IMR-90 (cell line): ENCODE results near the gene C6orf89. TPM values are rescaled to one million over a fixed set of nuclear protein-coding genes. Genes with fewer than 3 reads are reported as not detected.
A peak's percentile ranks its signal among the peaks of the same experiment; 100 is the strongest.

Source experiments
- ATAC-seq: fragments of 200-7000 bp; cut with Tn5 transposase; 2 replicates; pipeline ENCODE4 v1.9.1; 2020; ENCODE audit warnings: low read depth, mild to moderate bottlenecking, moderate library complexity
- BruUV-seq: library from RNA; stranded (reverse); fragments of 400-500 nt; replicated peaks from 2 replicates; lab custom pipeline; 2021; lab: Mats Ljungman, UMichigan
- CTCF ChIA-PET: fragments of 300-600 bp; formaldehyde crosslinking; extraction: SDS; loops from one replicate; lab custom pipeline; 2021; ENCODE audit warnings: antibody characterized with exemption; lab: Yijun Ruan, JAX
- POLR2A ChIA-PET: fragments of 300-600 bp; sonication (Branson Sonifier 250); formaldehyde crosslinking; loops from one replicate; lab custom pipeline; 2022; ENCODE audit warnings: antibody characterized with exemption; ENCODE audit not compliant: unreplicated experiment; lab: Charles Lee
- DNase-seq: peaks from one replicate; pipeline ENCODE4 v3.0.0; 2013
- H2AFZ ChIP-seq: replicated peaks from 2 replicates; pipeline ENCODE3; 2013; ENCODE audit warnings: low read length, mild to moderate bottlenecking; ENCODE audit not compliant: poor library complexity
- H2AK5ac ChIP-seq: 2 replicates; pipeline ENCODE4 v1.6.1; 2013; ENCODE audit warnings: low read depth, low read length, inconsistent platforms
- H2AK9ac ChIP-seq: replicated peaks from 2 replicates; pipeline ENCODE3; 2013; ENCODE audit warnings: mild to moderate bottlenecking, low read depth, low read length, moderate library complexity; ENCODE audit not compliant: poor library complexity
- H2BK120ac ChIP-seq: 2 replicates; pipeline ENCODE4 v1.6.1; 2013; ENCODE audit warnings: low read depth, low read length, inconsistent platforms
- H2BK15ac ChIP-seq: 3 replicates; pipeline ENCODE4 v1.6.1; 2013; ENCODE audit warnings: low read depth, low read length, inconsistent platforms
- H2BK20ac ChIP-seq: 2 replicates; pipeline ENCODE4 v1.6.1; 2013; ENCODE audit warnings: low read depth, mild to moderate bottlenecking, inconsistent platforms, low read length, moderate library complexity
- H2BK5ac ChIP-seq: 2 replicates; pipeline ENCODE4 v1.6.1; 2013; ENCODE audit warnings: mild to moderate bottlenecking, low read depth, low read length, inconsistent platforms; ENCODE audit not compliant: poor library complexity, severe bottlenecking
- H3K14ac ChIP-seq: replicated peaks from 2 replicates; pipeline ENCODE4 v1.6.1; 2013; ENCODE audit warnings: low read depth, low read length, inconsistent platforms
- H3K18ac ChIP-seq: 2 replicates; pipeline ENCODE4 v1.6.1; 2013; ENCODE audit warnings: low read depth, low read length, control low read depth
- H3K23ac ChIP-seq: 2 replicates; pipeline ENCODE4 v1.6.1; 2013; ENCODE audit warnings: low read depth, low read length, inconsistent platforms
- H3K27ac ChIP-seq: 2 replicates; pipeline ENCODE4 v1.5.1; 2013; ENCODE audit warnings: mild to moderate bottlenecking, control low read depth, low read length; ENCODE audit not compliant: insufficient read depth
- H3K27me3 ChIP-seq: 2 replicates; pipeline ENCODE4 v1.6.1; 2013; ENCODE audit warnings: low read length; ENCODE audit not compliant: control insufficient read depth, insufficient read depth
- H3K36me3 ChIP-seq: 2 replicates; pipeline ENCODE4 v1.6.1; 2013; ENCODE audit warnings: low read length, mixed read lengths; ENCODE audit not compliant: control insufficient read depth, insufficient read depth
- H3K4ac ChIP-seq: 2 replicates; pipeline ENCODE4 v1.6.1; 2013; ENCODE audit warnings: low read depth, low read length, inconsistent platforms
- H3K4me1 ChIP-seq: 2 replicates; pipeline ENCODE4 v1.6.1; 2013; ENCODE audit warnings: low read length, mixed read lengths; ENCODE audit not compliant: control insufficient read depth, insufficient read depth
- H3K4me2 ChIP-seq: 2 replicates; pipeline ENCODE4 v1.6.1; 2013; ENCODE audit warnings: low read depth, mild to moderate bottlenecking, control low read depth, low read length, moderate library complexity
- H3K4me3 ChIP-seq: 2 replicates; pipeline ENCODE4 v1.5.1; 2013; ENCODE audit warnings: low read depth, mild to moderate bottlenecking, control low read depth, low read length, moderate library complexity; ENCODE audit not compliant: insufficient read depth
- H3K56ac ChIP-seq: 2 replicates; pipeline ENCODE4 v1.6.1; 2013; ENCODE audit warnings: low read length, inconsistent platforms; ENCODE audit not compliant: insufficient read depth; ENCODE audit errors: extremely low read depth
- H3K79me1 ChIP-seq, 2 experiments: 2 replicates each; pipeline ENCODE4 v1.6.1; 2013; ENCODE audit warnings: low read length in 2 of 2, inconsistent platforms in 1 of 2, low read depth in 1 of 2
- H3K9ac ChIP-seq: 2 replicates; pipeline ENCODE4 v1.6.1; 2013; ENCODE audit warnings: low read depth, low read length, control low read depth
- H3K9me1 ChIP-seq: 2 replicates; pipeline ENCODE4 v1.6.1; 2013; ENCODE audit warnings: low read length, inconsistent platforms; ENCODE audit not compliant: insufficient read depth
- H3K9me3 ChIP-seq: 2 replicates; pipeline ENCODE4 v1.6.1; 2013; ENCODE audit warnings: low read length; ENCODE audit not compliant: control insufficient read depth, insufficient read depth
- H4K20me1 ChIP-seq: 2 replicates; pipeline ENCODE4 v1.6.1; 2013; ENCODE audit warnings: low read length, inconsistent platforms; ENCODE audit not compliant: insufficient read depth
- H4K5ac ChIP-seq: 2 replicates; pipeline ENCODE4 v1.6.1; 2013; ENCODE audit warnings: mild to moderate bottlenecking, low read depth, low read length, control low read depth
- H4K8ac ChIP-seq, 2 experiments: 2 replicates each; pipeline ENCODE4 v1.6.1; 2013; ENCODE audit warnings: low read depth in 2 of 2, low read length in 2 of 2, control low read depth in 1 of 2, inconsistent platforms in 1 of 2
- H4K91ac ChIP-seq: 2 replicates; pipeline ENCODE4 v1.6.1; 2013; ENCODE audit warnings: low read depth, low read length, inconsistent platforms; ENCODE audit not compliant: insufficient read depth
- CEBPB ChIP-seq: IDR thresholded peaks from 2 replicates; pipeline ENCODE4 v1.6.1; 2012; ENCODE audit warnings: low read depth, low read length, improper control_type of control experiment
- RAD21 ChIP-seq: IDR thresholded peaks from 2 replicates; pipeline ENCODE4 v1.6.1; 2012; ENCODE audit warnings: low read length, improper control_type of control experiment
- USF2 ChIP-seq: fragments of 150-350 bp; IDR thresholded peaks from 2 replicates; pipeline ENCODE4 v1.6.1; 2017; ENCODE audit warnings: mild to moderate bottlenecking, antibody characterized with exemption, low read length, low read depth
- WGBS, 2 experiments: methylation state at CpG; one replicate each; pipeline versions ENCODE4 v1.1.5 to v1.1.7; 2013; ENCODE audit warnings: missing lambda C conversion rate in 2 of 2; ENCODE audit not compliant: insufficient read length in 1 of 2; ENCODE audit errors: extremely low coverage in 2 of 2; 5-methylcytosine and 5-hydroxymethylcytosine counted together
- dilution Hi-C: fragments of 300-500 bp; cut with HindIII; formaldehyde crosslinking; loops from one replicate; pipeline ENCODE4 v1.14.3; 2018; ENCODE audit warnings: low sequenced_read_pairs; ENCODE audit not compliant: unreplicated experiment
- in situ Hi-C: fragments of 300-500 bp; cut with MboI; formaldehyde crosslinking; loops from 3 replicates; pipeline ENCODE4 v1.14.3; 2019; ENCODE audit warnings: low sequenced_read_pairs, inconsistent platforms, mixed read lengths
- intact Hi-C: fragments of 100-400 bp; cut with micrococcal nuclease; formaldehyde crosslinking; loops from 2 replicates; pipeline ENCODE4 v1.10.0; 2022
- polyA plus RNA-seq, 3 experiments: library from polyadenylated mRNA; depleted of rRNA; stranded (reverse); fragments of >200 nt; gene quantifications; 2 replicates each; pipeline ENCODE4 v1.2.3, GENCODE V29; 2012; ENCODE audit warnings: low replicate concordance in 1 of 3
- total RNA-seq: library from RNA; depleted of rRNA; stranded (reverse); fragments of >200 nt; gene quantifications from 2 replicates; pipeline ENCODE4 v1.2.3, GENCODE V29; 2012

C6orf89 gene
- total and polyA plus RNA-seq, 2 of the 4 experiments (the other 2 are of a cell fraction): 30.8 to 52.3 TPM

- Histone ChIP-seq H2BK15ac (no peak overlapping the region), H3K23ac (no peak overlapping the region), H3K79me1 (peaks cover 0 to 3% of the 10 kb centered on the region in 2 experiments; a peak in 1 of 4 replicates), H3K27ac (no peak overlapping the region), H3K9me3 (no peaks in the 10 kb centered on the region), H2AK9ac (no peak overlapping the region), H3K4me3 (no peak overlapping the region), H3K9ac (no peak overlapping the region), H3K36me3 (peaks cover 5% of the 10 kb centered on the region), H2BK120ac (peak overlapping the region; percentile 1; the same call in 1 of the 2 replicates), H4K5ac (no peak overlapping the region), H3K9me1 (peaks cover 19% of the 10 kb centered on the region), H3K18ac (no peak overlapping the region), H2BK20ac (0 out of 2 replicates have a peak overlapping the region, but pooled peaks have one; percentile 6), H3K56ac (no peak overlapping the region), H3K4me1 (peaks cover 31% of the 10 kb centered on the region), H2AK5ac (no peak overlapping the region), H2BK5ac (peak overlapping the region; percentile 25), H3K4me2 (peak overlapping the region; percentile 49), H4K20me1 (no peaks in the 10 kb centered on the region), H2AFZ (no peak overlapping the region), H3K4ac (0 out of 2 replicates have a peak overlapping the region, but pooled peaks have one; percentile 1), H4K91ac (no peak overlapping the region), H3K27me3 (no peaks in the 10 kb centered on the region), H4K8ac (no peak overlapping the region), H3K14ac (peak overlapping the region; percentile 3; the same call in 1 of the 2 replicates)
- dilution Hi-C loops: no loop called here
- peak; percentile 82 for DNase-seq
- no TSS peak for BruUV-seq
- in situ Hi-C loops: no loop called here
- ATAC-seq: peak; percentile 64
- peak; percentile 64; the same call in 1 of the 2 replicates for TF ChIP-seq CEBPB
- no peak for TF ChIP-seq RAD21
- peak; percentile 26; the same call in 1 of the 2 replicates for TF ChIP-seq USF2
- ChIA-PET POLR2A (no interaction called here), CTCF (interaction anchor here (0.7 kb wide), 1 partner anchor 17 kb away, joined by 3 read pairs; no protein-coding TSS in a partner anchor)
- intact Hi-C loops: no loop called here
- WGBS, 2 experiments: 0% methylated on average over 1 of the region's 5 CpGs; no CpG with 5 or more reads in 1 of the 2 experiments
Observed at GRCh38 chr6:36929607-36930006, 43.9 kb downstream of the C6orf89 start.
